GM21390 (cell line): ENCODE results near the gene FCRL2.
"Not testable (repeated sequence)": the region's sequence is repeated elsewhere in the genome, so short reads cannot be mapped to it uniquely, and the experiment has no call there.

Source experiments
- ATAC-seq: cut with Tn5 transposase; IDR thresholded peaks from one replicate; pipeline ENCODE4 v1.9.1; 2021; ENCODE audit not compliant: unreplicated experiment

Gene FCRL2

GRCh38 chr1:157758018-157758417, 18.9 kb downstream of the FCRL2 start:
- no peak for ATAC-seq

DNA sequence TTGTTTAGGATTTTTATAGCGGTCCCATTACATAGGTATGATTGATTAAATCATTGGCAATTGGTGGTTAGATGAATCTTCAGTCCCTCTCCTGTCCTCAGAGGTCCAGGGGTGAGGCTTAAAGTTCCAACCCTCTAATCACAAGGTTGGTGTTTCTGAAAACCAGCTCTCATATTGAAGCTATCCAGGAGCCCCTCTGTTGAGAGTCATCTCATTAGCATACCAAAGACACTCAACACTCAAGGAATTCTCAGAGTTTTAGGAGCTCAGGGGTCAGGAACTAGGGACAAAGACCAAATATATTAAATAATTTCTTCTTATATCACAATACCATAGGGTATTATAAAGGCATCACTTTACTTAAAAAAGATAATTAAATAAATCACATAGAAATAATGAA, 23.3 kb downstream of the FCRL2 start:
- no peak for ATAC-seq

GRCh38 chr1:157751283-157751682, 25.6 kb downstream of the FCRL2 start:
- no peak for ATAC-seq

DNA sequence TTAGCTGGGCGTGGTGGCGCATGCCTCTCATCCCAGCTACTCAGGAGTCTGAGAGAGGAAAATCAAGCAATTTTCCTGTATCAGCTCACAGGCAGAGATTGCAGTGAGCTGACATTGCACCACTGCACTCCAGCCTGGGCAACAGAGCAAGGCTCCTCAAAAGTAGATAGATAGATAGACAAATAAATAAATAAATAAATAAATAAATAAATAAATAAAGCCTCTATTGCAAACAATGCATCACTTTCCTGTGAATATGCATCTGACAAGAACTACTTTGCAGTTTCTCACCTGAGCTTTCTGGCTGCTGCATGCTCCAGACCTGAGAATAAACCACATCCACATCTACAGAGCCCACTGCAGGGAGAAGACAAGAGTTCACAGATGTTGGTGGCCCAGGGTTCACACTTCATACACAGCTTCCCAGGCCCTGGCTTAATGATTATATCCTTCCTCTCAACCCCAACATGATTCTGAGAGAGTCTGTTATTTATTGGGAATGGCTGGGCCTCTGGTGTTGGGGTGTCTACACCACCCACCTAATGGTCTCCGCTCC, 28.6 kb downstream of the FCRL2 start:
- ATAC-seq = no peak

DNA sequence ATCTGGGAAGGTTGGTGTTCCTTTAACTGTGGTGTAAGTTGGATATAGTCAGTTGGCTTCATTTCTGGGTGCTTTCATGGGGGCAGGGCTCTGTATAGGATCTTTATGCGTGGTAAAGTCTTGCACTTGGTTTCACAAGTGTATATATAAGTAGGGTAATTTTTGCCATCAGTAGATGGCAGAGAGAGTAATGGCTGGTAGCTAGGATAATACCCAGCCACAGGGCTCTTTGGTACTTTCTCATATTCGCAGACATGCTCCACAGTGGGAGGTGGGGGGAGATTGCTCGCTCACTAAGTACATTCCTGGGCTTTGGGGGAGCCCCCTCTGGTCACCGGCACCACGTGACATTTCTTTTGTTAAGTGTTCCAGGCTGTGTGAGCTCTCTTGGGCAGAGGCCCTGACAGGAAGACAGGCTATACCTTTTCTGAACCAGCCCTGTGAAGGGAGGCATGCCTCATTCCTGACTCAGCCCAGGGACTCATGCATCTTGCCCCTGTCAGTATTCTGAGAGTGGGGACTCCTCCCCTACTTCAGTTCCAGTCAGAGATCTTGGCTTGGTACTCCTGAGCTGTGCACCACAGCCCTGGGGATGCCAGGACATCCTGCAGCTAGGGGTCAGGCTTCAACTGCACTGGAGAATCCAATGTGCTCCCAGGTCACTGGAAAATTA, 37.6 kb downstream of the FCRL2 start:
- no peak for ATAC-seq

GRCh38 chr1:157735991-157736390, 40.9 kb downstream of the FCRL2 start:
- not testable (repeated sequence) for ATAC-seq

DNA sequence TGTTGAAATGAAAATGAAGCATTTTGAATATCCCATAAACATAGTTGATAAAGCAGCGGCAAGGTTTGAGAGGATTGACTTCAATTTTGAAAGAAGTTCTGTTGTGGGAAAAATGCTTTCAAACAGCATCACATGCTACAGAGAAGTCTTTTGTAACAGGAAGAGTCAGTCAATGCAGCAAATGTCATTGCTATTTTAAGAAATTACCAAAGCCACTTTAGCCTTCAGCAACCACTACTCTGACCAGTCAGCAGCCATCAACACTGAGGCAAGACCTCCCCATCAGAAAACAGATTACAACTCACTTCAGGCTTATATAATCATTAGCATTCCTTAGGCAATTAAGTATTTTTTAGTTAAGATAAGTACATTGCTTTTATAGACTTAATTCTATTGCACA, 42.6 kb downstream of the FCRL2 start:
- no peak for ATAC-seq

GRCh38 chr1:157732755-157733154, 44.2 kb downstream of the FCRL2 start:
- no peak for ATAC-seq

DNA sequence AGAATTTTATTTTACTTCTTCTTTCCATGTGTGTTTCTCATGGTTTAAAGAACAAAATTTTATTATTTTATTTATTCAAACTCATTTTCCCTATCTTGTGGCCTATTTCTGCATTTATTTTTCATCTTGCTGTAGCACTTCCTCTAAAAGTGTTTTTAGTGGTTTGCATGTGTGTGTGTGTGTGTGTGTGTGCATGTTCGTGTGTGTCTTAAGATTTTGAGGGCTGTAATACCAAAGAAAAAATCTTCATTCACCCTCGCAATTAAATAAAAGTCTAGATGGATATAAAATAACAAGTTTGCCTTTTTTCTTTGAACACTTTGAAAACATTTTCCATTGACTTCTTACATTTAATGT, 51.7 kb downstream of the FCRL2 start:
- no peak for ATAC-seq

DNA sequence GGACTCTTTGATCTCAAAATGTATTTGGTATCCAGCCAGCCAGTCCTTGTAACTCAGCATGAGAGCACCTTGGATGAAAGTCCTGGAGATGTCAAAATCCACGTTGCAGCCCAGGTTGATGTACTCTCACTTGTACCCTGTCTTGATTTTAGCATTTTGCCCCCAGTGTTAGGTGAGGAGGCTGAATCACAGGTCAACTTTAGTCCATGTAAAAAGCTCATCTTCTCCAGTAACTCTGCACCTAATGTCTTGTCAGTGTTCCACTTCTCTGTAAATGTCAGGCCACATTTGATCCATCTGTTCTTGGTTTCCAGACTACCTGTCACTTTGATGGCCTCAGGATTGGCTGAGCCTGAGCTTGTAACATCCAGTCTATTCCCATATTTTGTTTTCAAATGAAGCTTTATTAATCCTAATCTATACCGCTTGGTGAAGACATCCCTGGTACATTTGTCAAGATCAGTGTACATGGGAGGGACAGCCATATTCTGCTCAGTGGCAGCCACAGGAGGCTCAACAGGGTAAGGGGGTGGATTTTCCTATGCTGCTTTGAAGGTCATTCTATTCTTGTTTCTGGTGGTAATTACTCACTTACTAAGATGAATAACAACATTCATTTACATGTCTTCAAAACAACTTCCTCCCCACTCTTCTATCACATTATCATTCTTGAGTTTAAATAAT, 52.3 kb downstream of the FCRL2 start:
- no peak for ATAC-seq

DNA sequence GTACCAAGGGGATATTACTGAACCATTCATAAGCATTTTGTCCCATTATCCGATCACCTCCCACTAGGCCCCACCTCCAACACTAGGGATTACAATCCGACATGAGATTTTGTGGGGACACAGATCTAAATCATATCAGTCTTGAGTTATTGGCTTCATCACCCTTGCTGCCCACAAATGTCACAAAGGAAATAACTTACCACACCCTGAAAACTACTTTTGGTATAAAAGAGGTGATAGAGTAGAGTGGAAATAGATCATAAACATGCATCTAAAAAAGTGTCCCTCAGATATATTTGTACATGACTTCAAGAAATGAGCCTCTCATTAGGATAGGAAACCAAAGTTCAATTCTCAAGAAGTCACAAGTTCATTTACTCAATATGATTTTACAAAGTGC, 53.8 kb downstream of the FCRL2 start:
- ATAC-seq = no peak

GRCh38 chr1:157721985-157722384, 54.9 kb downstream of the FCRL2 start:
- no peak for ATAC-seq

DNA sequence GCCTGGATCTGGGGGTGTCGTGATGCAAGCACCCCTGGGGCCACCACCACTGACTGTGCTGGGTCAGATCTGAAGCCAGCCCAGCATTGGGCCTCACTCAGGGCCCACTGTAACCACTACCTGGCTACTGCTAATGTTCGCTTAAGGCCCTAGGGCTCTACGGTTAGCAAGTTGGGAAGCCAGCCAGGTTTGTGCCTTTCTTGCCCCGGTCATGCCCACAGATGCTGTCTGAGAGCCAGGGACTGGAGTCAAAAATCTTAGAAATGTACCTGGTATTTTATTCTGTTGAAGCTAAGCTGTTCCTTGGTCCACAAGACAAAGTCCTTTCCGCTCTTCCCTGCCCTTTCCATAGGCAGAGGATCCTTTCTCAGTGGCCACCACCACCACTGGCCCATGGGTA, 61.2 kb downstream of the FCRL2 start:
- ATAC-seq = no peak

- no peak for ATAC-seq
These were observed 65.1 kb downstream of the FCRL2 start for GRCh38 chr1:157711802-157712201.

DNA sequence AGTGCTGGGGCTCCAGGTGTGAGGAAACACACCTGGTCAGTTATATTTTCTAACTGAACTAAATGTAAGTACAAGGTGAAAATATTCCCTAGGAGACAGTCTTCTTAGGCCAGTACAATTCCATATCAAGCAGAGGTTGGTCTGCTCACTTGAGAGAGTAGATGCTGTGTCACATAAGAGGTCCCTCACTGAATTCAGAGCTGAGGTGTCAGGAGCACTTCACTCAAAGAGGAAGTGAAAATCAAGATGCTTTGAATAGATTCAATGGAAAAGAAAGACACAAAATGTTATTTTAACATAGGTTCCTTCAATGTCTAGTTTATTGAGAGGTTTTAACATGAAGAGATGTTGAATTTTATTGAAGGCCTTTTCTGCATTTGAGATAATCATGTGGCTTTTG, 72.1 kb downstream of the FCRL2 start:
- ATAC-seq = peak; percentile 64

- no peak for ATAC-seq
These were observed 73.0 kb downstream of the FCRL2 start for GRCh38 chr1:157703981-157704380.

- no peak for ATAC-seq
These were observed 74.6 kb downstream of the FCRL2 start for GRCh38 chr1:157702308-157702825.

GRCh38 chr1:157700732-157701131, 76.2 kb downstream of the FCRL2 start, which contains the start of gene FCRL3:
TSS of gene FCRL3 (minus strand) at chr1:157700769. CDS start at chr1:157700489, 280 bp downstream.
- no peak for ATAC-seq

DNA sequence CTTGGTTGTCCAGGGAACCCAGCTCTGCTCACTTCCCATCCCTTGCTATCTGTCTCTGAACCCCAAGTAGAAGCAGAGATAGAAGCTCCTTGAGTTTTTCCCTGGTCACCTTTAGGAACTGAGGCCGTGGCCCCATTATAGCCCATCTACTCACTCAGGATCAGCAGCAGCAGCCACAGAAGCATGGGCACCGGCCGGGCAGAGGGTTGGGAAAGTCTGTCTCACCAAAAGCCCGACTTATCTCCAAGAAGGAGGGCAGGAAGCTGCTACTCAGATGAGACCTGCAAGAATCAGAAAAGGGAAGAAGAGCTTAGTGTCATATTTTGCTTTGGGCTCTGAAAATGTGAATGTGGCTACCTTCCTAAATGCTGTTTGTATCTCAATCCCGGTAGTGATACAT, 76.6 kb downstream of the FCRL2 start:
- no peak for ATAC-seq

DNA sequence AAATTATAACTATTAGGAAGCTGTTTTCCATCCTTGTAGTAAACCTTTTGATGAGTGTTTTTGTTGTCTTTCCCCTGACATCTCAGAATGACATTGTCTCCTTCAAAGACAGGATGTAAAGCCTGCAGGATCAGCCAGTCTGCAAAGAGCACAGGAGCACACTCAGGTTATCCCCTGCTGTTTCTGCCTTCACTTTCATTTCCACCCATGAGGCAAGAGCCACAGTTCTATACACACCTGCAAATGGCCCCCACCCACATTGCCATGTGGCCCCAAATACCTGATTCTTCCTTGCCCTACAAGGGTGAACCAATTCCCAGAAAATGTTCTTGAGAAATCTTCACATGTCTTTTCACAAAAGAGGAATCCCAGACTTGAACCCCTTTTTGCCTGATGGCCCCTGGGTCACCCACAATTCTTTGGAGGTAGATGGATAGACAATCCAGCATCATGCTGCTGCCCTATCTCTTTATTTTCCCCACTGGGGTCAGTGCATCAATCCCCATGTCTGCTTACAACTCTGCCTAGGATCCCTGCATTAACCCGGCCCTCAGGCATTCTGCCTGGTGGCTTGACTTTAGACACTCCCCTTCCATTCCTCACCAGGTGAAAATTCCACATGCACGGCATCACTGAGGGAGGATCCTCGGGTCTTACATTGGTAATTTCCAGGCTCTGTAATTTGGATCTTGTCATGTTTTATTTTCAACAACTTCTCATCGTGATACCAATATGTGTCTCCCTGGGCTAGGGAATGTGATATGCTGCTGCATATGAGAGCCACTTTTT, 79.0 kb downstream of the FCRL2 start:
- ATAC-seq = no peak

DNA sequence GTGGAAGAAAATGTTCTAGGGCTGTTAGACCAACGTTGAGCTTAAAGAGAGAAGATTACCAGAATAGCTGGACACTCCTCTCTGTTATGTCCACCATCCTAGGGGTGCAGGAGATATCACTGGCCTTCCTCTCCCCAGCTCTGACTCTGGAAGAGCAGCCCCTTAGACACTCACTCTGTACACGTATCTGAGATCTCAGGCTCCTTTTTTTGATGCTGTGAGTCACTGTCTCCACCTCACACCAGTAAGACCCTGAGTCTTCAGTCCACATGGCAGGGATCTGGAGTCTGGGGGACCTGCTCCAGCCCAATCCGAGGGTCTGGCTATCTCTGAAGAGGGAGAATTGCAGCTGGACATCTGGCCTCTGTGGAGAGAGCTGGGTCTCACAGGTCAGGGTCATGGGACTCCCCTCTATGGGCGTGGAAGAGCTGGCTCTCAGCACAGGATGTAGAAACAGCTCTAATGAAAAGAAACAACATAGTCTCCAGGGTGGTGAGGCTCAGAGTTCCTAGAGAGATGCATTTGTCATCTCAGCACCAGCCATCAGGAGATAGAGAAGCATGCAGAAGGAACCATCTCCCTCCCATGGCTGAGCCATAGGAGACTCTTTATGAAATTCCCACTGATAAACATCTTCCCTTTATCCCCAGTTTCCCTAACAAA, 79.8 kb downstream of the FCRL2 start:
- no peak for ATAC-seq
